ENCODE results near the gene SERPINB7. TPM values are rescaled to one million over a fixed set of nuclear protein-coding genes. Genes with fewer than 3 reads are reported as not detected.

Gene SERPINB7
- total and polyA plus RNA-seq, 4 donors, result not detected

- Histone ChIP-seq H3K9me3 (ENCODE audit: control insufficient read depth, low read length) (no peaks in the 10 kb centered on the region), H3K36me3 (ENCODE audit: control insufficient read depth in 1 of 2, insufficient read depth in 2 of 2, low read length in 1 of 2) (no peaks in the 10 kb centered on the region), H3K27me3 (ENCODE audit: control insufficient read depth in 1 of 2, insufficient read depth in 2 of 2, low read length in 1 of 2) (no peaks in the 10 kb centered on the region), H3K27ac (ENCODE audit: low read depth in 1 of 2, low read length in 2 of 2) (no peak overlapping the region), H3K4me1 (ENCODE audit: control insufficient read depth in 1 of 2, insufficient read depth in 2 of 2, low read length in 2 of 2) (no peaks in the 10 kb centered on the region), H3K4me3 (ENCODE audit: low read length in 2 of 2) (no peak overlapping the region)
- no peak for DNase-seq
- intact Hi-C loops (cut with DNase I), result no loop called here
- 19 to 21% methylated on average over 1 of the region's 1 CpG for WGBS, 2 donors
- ATAC-seq (ENCODE audit: low FRiP score), result no peak
Observed at GRCh38 chr18:63828656-63829055, 53.4 kb downstream of the SERPINB7 start.

- no peaks in the 10 kb centered on the region for H3K4me1 ChIP-seq (ENCODE audit: control insufficient read depth in 1 of 2, insufficient read depth in 2 of 2, low read length in 2 of 2)
- DNase-seq (no peak), ATAC-seq (ENCODE audit: low FRiP score) (no peak)
- no peak overlapping the region for H3K27ac ChIP-seq (ENCODE audit: low read depth in 1 of 2, low read length in 2 of 2)
- intact Hi-C loops (cut with DNase I), result no loop called here
- H3K9me3 ChIP-seq (ENCODE audit: control insufficient read depth, low read length), result no peaks in the 10 kb centered on the region
- H3K27me3 ChIP-seq (ENCODE audit: control insufficient read depth in 1 of 2, insufficient read depth in 2 of 2, low read length in 1 of 2), result no peaks in the 10 kb centered on the region
- H3K4me3 ChIP-seq (ENCODE audit: low read length in 2 of 2), result no peak overlapping the region
- no peaks in the 10 kb centered on the region for H3K36me3 ChIP-seq (ENCODE audit: control insufficient read depth in 1 of 2, insufficient read depth in 2 of 2, low read length in 1 of 2)
Observed at GRCh38 chr18:63829886-63830285, 54.7 kb downstream of the SERPINB7 start.

GRCh38 chr18:63831080-63831788 is 56.0 kb downstream of the SERPINB7 start:
- ATAC-seq (ENCODE audit: low FRiP score), result no peak
- no peaks in the 10 kb centered on the region for H3K27me3 ChIP-seq (ENCODE audit: control insufficient read depth in 1 of 2, insufficient read depth in 2 of 2, low read length in 1 of 2)
- no peak overlapping the region for H3K27ac ChIP-seq (ENCODE audit: low read depth in 1 of 2, low read length in 2 of 2)
- no peaks in the 10 kb centered on the region for H3K9me3 ChIP-seq (ENCODE audit: control insufficient read depth, low read length)
- no peaks in the 10 kb centered on the region for H3K4me1 ChIP-seq (ENCODE audit: control insufficient read depth in 1 of 2, insufficient read depth in 2 of 2, low read length in 2 of 2)
- no peak overlapping the region for H3K4me3 ChIP-seq (ENCODE audit: low read length in 2 of 2)
- no peak for DNase-seq
- WGBS, 2 donors, result 72 to 88% methylated on average over 6 of the region's 6 CpGs
- intact Hi-C loops (cut with DNase I), result no loop called here
- H3K36me3 ChIP-seq (ENCODE audit: control insufficient read depth in 1 of 2, insufficient read depth in 2 of 2, low read length in 1 of 2), result no peaks in the 10 kb centered on the region

DNA sequence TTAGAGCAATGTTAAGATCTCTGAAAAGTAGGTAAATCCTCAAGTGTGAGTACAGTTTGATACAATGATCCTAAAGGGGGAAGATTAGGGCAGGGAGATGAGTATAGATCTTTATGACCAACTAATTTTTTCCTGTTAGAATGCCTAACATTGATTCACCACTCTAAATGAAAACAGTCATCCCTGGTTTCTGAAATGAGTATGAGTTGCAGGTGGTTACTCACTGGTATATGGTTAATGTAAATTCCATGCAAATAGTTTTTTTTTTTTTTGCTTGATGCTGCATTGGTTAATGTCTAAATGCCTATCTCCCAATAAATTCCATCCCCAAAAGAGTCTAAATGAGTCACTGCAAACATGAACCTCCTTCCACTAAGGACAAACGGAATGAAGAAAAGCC is 57.3 kb downstream of the SERPINB7 start:
- 76 to 81% methylated on average over 1 of the region's 1 CpG for WGBS, 2 donors
- no peak overlapping the region for H3K27ac ChIP-seq (ENCODE audit: low read depth in 1 of 2, low read length in 2 of 2)
- no peaks in the 10 kb centered on the region for H3K27me3 ChIP-seq (ENCODE audit: control insufficient read depth in 1 of 2, insufficient read depth in 2 of 2, low read length in 1 of 2)
- DNase-seq, result no peak
- H3K4me1 ChIP-seq (ENCODE audit: control insufficient read depth in 1 of 2, insufficient read depth in 2 of 2, low read length in 2 of 2), result no peaks in the 10 kb centered on the region
- H3K36me3 ChIP-seq (ENCODE audit: control insufficient read depth in 1 of 2, insufficient read depth in 2 of 2, low read length in 1 of 2), result no peaks in the 10 kb centered on the region
- no peak for ATAC-seq (ENCODE audit: low FRiP score)
- H3K9me3 ChIP-seq (ENCODE audit: control insufficient read depth, low read length), result no peaks in the 10 kb centered on the region
- no peak overlapping the region for H3K4me3 ChIP-seq (ENCODE audit: low read length in 2 of 2)
- intact Hi-C loops (cut with DNase I), result no loop called here

- no peak for DNase-seq
- WGBS, 2 donors, result 70 to 75% methylated on average over 4 of the region's 4 CpGs
- no peak overlapping the region for H3K4me3 ChIP-seq (ENCODE audit: low read length in 2 of 2)
Observed at GRCh38 chr18:63834471-63835113, 59.4 kb downstream of the SERPINB7 start.

GRCh38 chr18:63836456-63836855 is 61.2 kb downstream of the SERPINB7 start:
- no peak overlapping the region for H3K27ac ChIP-seq (ENCODE audit: low read depth in 1 of 2, low read length in 2 of 2)
- H3K4me1 ChIP-seq (ENCODE audit: control insufficient read depth in 1 of 2, insufficient read depth in 2 of 2, low read length in 2 of 2), result no peaks in the 10 kb centered on the region
- DNase-seq (no peak), ATAC-seq (ENCODE audit: low FRiP score) (no peak)
- H3K9me3 ChIP-seq (ENCODE audit: control insufficient read depth, low read length), result no peaks in the 10 kb centered on the region
- H3K4me3 ChIP-seq (ENCODE audit: low read length in 2 of 2), result no peak overlapping the region
- H3K36me3 ChIP-seq (ENCODE audit: control insufficient read depth in 1 of 2, insufficient read depth in 2 of 2, low read length in 1 of 2), result no peaks in the 10 kb centered on the region
- 38 to 39% methylated on average over 3 of the region's 3 CpGs for WGBS, 2 donors
- no peaks in the 10 kb centered on the region for H3K27me3 ChIP-seq (ENCODE audit: control insufficient read depth in 1 of 2, insufficient read depth in 2 of 2, low read length in 1 of 2)
- intact Hi-C loops (cut with DNase I), result no loop called here

More at GRCh38 chr18:63834471-63835113, 59.4 kb downstream of the SERPINB7 start:
- no peaks in the 10 kb centered on the region for H3K27me3 ChIP-seq (ENCODE audit: control insufficient read depth in 1 of 2, insufficient read depth in 2 of 2, low read length in 1 of 2)
- H3K36me3 ChIP-seq (ENCODE audit: control insufficient read depth in 1 of 2, insufficient read depth in 2 of 2, low read length in 1 of 2), result no peaks in the 10 kb centered on the region
- H3K27ac ChIP-seq (ENCODE audit: low read depth in 1 of 2, low read length in 2 of 2), result no peak overlapping the region
- no peak for ATAC-seq (ENCODE audit: low FRiP score)
- H3K9me3 ChIP-seq (ENCODE audit: control insufficient read depth, low read length), result no peaks in the 10 kb centered on the region
- intact Hi-C loops (cut with DNase I), result no loop called here
- no peaks in the 10 kb centered on the region for H3K4me1 ChIP-seq (ENCODE audit: control insufficient read depth in 1 of 2, insufficient read depth in 2 of 2, low read length in 2 of 2)

GRCh38 chr18:63837590-63837989 is 62.4 kb downstream of the SERPINB7 start:
- H3K9me3 ChIP-seq (ENCODE audit: control insufficient read depth, low read length), result no peaks in the 10 kb centered on the region
- no peaks in the 10 kb centered on the region for H3K4me1 ChIP-seq (ENCODE audit: control insufficient read depth in 1 of 2, insufficient read depth in 2 of 2, low read length in 2 of 2)
- intact Hi-C loops (cut with DNase I), result no loop called here
- no peak overlapping the region for H3K27ac ChIP-seq (ENCODE audit: low read depth in 1 of 2, low read length in 2 of 2)
- H3K4me3 ChIP-seq (ENCODE audit: low read length in 2 of 2), result no peak overlapping the region
- 78 to 86% methylated on average over 5 of the region's 5 CpGs for WGBS, 2 donors
- no peaks in the 10 kb centered on the region for H3K36me3 ChIP-seq (ENCODE audit: control insufficient read depth in 1 of 2, insufficient read depth in 2 of 2, low read length in 1 of 2)
- ATAC-seq (ENCODE audit: low FRiP score) (no peak), DNase-seq (no peak)
- H3K27me3 ChIP-seq (ENCODE audit: control insufficient read depth in 1 of 2, insufficient read depth in 2 of 2, low read length in 1 of 2), result no peaks in the 10 kb centered on the region

DNA sequence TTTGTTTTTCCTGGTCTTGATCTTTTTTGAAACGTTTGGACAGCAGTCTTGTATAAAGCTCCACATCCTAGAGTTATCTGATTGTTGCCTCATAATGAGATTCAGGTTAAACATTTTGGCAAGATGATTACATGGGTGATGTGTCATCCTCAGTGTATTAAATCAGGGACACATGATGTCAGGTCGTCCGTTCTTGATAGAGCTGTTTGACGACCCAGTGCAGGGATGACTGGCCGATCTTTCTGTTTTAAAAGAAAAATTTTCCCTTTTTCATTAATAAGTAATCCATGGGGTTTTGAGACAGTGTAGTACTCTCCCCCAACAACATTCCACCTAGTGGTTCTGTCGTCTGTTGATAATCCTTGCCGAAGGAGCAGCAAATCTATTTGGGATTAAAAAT is 67.8 kb downstream of the SERPINB7 start:
- Histone ChIP-seq H3K27ac (ENCODE audit: low read depth in 1 of 2, low read length in 2 of 2) (no peak overlapping the region), H3K36me3 (ENCODE audit: control insufficient read depth in 1 of 2, insufficient read depth in 2 of 2, low read length in 1 of 2) (no peaks in the 10 kb centered on the region), H3K4me3 (ENCODE audit: low read length in 2 of 2) (no peak overlapping the region), H3K27me3 (ENCODE audit: control insufficient read depth in 1 of 2, insufficient read depth in 2 of 2, low read length in 1 of 2) (no peaks in the 10 kb centered on the region), H3K9me3 (ENCODE audit: control insufficient read depth, low read length) (no peaks in the 10 kb centered on the region), H3K4me1 (ENCODE audit: control insufficient read depth in 1 of 2, insufficient read depth in 2 of 2, low read length in 2 of 2) (no peaks in the 10 kb centered on the region)
- ATAC-seq (ENCODE audit: low FRiP score), result no peak
- intact Hi-C loops (cut with DNase I), result loop anchor here in 1 of 2 donors (10.0 kb wide), 1 partner anchor 92 kb away; no protein-coding TSS in a partner anchor
- WGBS, 2 donors, result 70% methylated on average over 7 of the region's 7 CpGs
- DNase-seq, result no peak

- DNase-seq, result no peak
- 16 to 18% methylated on average over 3 of the region's 3 CpGs for WGBS, 2 donors
- intact Hi-C loops (cut with DNase I), result loop anchor here in 1 of 2 donors (10.0 kb wide), 1 partner anchor 91 kb away; no protein-coding TSS in a partner anchor
- Histone ChIP-seq H3K36me3 (ENCODE audit: control insufficient read depth in 1 of 2, insufficient read depth in 2 of 2, low read length in 1 of 2) (no peaks in the 10 kb centered on the region), H3K4me1 (ENCODE audit: control insufficient read depth in 1 of 2, insufficient read depth in 2 of 2, low read length in 2 of 2) (no peaks in the 10 kb centered on the region), H3K27ac (ENCODE audit: low read depth in 1 of 2, low read length in 2 of 2) (no peak overlapping the region), H3K27me3 (ENCODE audit: control insufficient read depth in 1 of 2, insufficient read depth in 2 of 2, low read length in 1 of 2) (no peaks in the 10 kb centered on the region), H3K9me3 (ENCODE audit: control insufficient read depth, low read length) (no peaks in the 10 kb centered on the region), H3K4me3 (ENCODE audit: low read length in 2 of 2) (no peak overlapping the region)
- no peak for ATAC-seq (ENCODE audit: low FRiP score)
Observed at GRCh38 chr18:63844254-63844653, 69.0 kb downstream of the SERPINB7 start.

Data from aorta (tissue), 5 donors.